Measurements from ENCODE around the gene FGF1. TPM values are rescaled to one million over a fixed set of nuclear protein-coding genes. Genes with fewer than 3 reads are reported as not detected.

FGF1 gene
- total RNA-seq, 1 experiment from 2014 or later, result not detected

- no peak for DNase-seq
- Histone ChIP-seq H3K9me3 (replicated peaks) (no peaks in the 10 kb centered on the region), H3K36me3 (no peaks in the 10 kb centered on the region), H3K27ac (no peak overlapping the region), H3K27me3 (0 out of 2 replicates have a peak, but pooled peaks cover 9% of the 10 kb centered on the region), H3K4me1 (peaks cover 12% of the 10 kb centered on the region), H3K4me3 (no peak overlapping the region)
Measured at GRCh38 chr5:142686210-142686734, 382 bp upstream of the FGF1 start.

- 0 out of 2 replicates have a peak, but pooled peaks cover 9% of the 10 kb centered on the region for H3K27me3 ChIP-seq
- H3K4me3 ChIP-seq, result no peak overlapping the region
- H3K4me1 ChIP-seq, result peaks cover 23% of the 10 kb centered on the region
- H3K36me3 ChIP-seq, result no peaks in the 10 kb centered on the region
- no peak overlapping the region for H3K27ac ChIP-seq
- no peak for DNase-seq
- H3K9me3 ChIP-seq (replicated peaks), result no peaks in the 10 kb centered on the region
Measured at GRCh38 chr5:142684508-142685041, 1.3 kb downstream of the FGF1 start.

GRCh38 chr5:142683881-142684505 lies 1.9 kb downstream of the FGF1 start:
- Histone ChIP-seq H3K27me3 (0 out of 2 replicates have a peak, but pooled peaks cover 9% of the 10 kb centered on the region), H3K4me3 (no peak overlapping the region), H3K9me3 (replicated peaks) (no peaks in the 10 kb centered on the region), H3K36me3 (no peaks in the 10 kb centered on the region), H3K4me1 (peaks cover 23% of the 10 kb centered on the region), H3K27ac (no peak overlapping the region)
- DNase-seq, result no peak

- no peak for DNase-seq
- 0 out of 2 replicates have a peak, but pooled peaks cover 5% of the 10 kb centered on the region for H3K27me3 ChIP-seq
Measured at GRCh38 chr5:142683116-142683515, 2.8 kb downstream of the FGF1 start.

GRCh38 chr5:142680605-142681259 lies 5.2 kb downstream of the FGF1 start:
- Histone ChIP-seq H3K27ac (peak overlapping the region; percentile 61), H3K4me3 (no peak overlapping the region), H3K9me3 (replicated peaks) (no peaks in the 10 kb centered on the region), H3K4me1 (peaks cover 20% of the 10 kb centered on the region), H3K36me3 (no peaks in the 10 kb centered on the region), H3K27me3 (no peaks in the 10 kb centered on the region)
- DNase-seq, result peak; percentile 64 to 66

More at GRCh38 chr5:142683116-142683515, 2.8 kb downstream of the FGF1 start:
- Histone ChIP-seq H3K36me3 (no peaks in the 10 kb centered on the region), H3K4me1 (peaks cover 23% of the 10 kb centered on the region), H3K9me3 (replicated peaks) (no peaks in the 10 kb centered on the region), H3K27ac (no peak overlapping the region), H3K4me3 (no peak overlapping the region)

GRCh38 chr5:142679744-142680143 lies 6.1 kb downstream of the FGF1 start:
- Histone ChIP-seq H3K9me3 (replicated peaks) (no peaks in the 10 kb centered on the region), H3K27me3 (no peaks in the 10 kb centered on the region), H3K36me3 (no peaks in the 10 kb centered on the region), H3K27ac (no peak overlapping the region; the same call in 1 of the 2 replicates), H3K4me1 (peaks cover 14% of the 10 kb centered on the region), H3K4me3 (no peak overlapping the region)
- DNase-seq, result no peak

GRCh38 chr5:142678529-142678928 lies 7.4 kb downstream of the FGF1 start:
- Histone ChIP-seq H3K9me3 (replicated peaks) (no peaks in the 10 kb centered on the region), H3K4me1 (peaks cover 14% of the 10 kb centered on the region), H3K27ac (no peak overlapping the region), H3K4me3 (no peak overlapping the region), H3K27me3 (no peaks in the 10 kb centered on the region; the same call in 1 of the 2 replicates), H3K36me3 (no peaks in the 10 kb centered on the region)
- no peak for DNase-seq

GRCh38 chr5:142677198-142677597 lies 8.7 kb downstream of the FGF1 start:
- no peak overlapping the region for H3K4me3 ChIP-seq
- no peaks in the 10 kb centered on the region for H3K9me3 ChIP-seq (replicated peaks)
- H3K27me3 ChIP-seq, result no peaks in the 10 kb centered on the region; the same call in 1 of the 2 replicates
- DNase-seq, result no peak
- no peaks in the 10 kb centered on the region for H3K36me3 ChIP-seq
- peaks cover 14% of the 10 kb centered on the region for H3K4me1 ChIP-seq
- no peak overlapping the region for H3K27ac ChIP-seq

- Histone ChIP-seq H3K4me1 (peaks cover 16% of the 10 kb centered on the region), H3K36me3 (no peaks in the 10 kb centered on the region), H3K9me3 (replicated peaks) (no peaks in the 10 kb centered on the region), H3K27ac (no peak overlapping the region), H3K27me3 (no peaks in the 10 kb centered on the region; the same call in 1 of the 2 replicates), H3K4me3 (no peak overlapping the region)
- DNase-seq, result no peak
Measured at GRCh38 chr5:142676318-142676717, 9.6 kb downstream of the FGF1 start.

GRCh38 chr5:142674531-142675469 lies 11.1 kb downstream of the FGF1 start:
- H3K9me3 ChIP-seq (replicated peaks), result no peaks in the 10 kb centered on the region
- no peaks in the 10 kb centered on the region; the same call in 1 of the 2 replicates for H3K27me3 ChIP-seq
- no peaks in the 10 kb centered on the region for H3K36me3 ChIP-seq
- peaks cover 13% of the 10 kb centered on the region for H3K4me1 ChIP-seq
- DNase-seq, result no peak
- H3K27ac ChIP-seq, result no peak overlapping the region
- H3K4me3 ChIP-seq, result no peak overlapping the region

- H3K9me3 ChIP-seq (replicated peaks), result no peaks in the 10 kb centered on the region
- peaks cover 2% of the 10 kb centered on the region; the same call in 1 of the 2 replicates for H3K27me3 ChIP-seq
- no peak overlapping the region for H3K27ac ChIP-seq
- peaks cover 13% of the 10 kb centered on the region for H3K4me1 ChIP-seq
- no peaks in the 10 kb centered on the region for H3K36me3 ChIP-seq
- no peak for DNase-seq
- H3K4me3 ChIP-seq, result no peak overlapping the region
Measured at GRCh38 chr5:142671801-142672200, 14.1 kb downstream of the FGF1 start.

GRCh38 chr5:142671266-142671665 lies 14.6 kb downstream of the FGF1 start:
- DNase-seq, result no peak

GRCh38 chr5:142670804-142671203 lies 15.1 kb downstream of the FGF1 start:
- no peaks in the 10 kb centered on the region for H3K9me3 ChIP-seq (replicated peaks)
- H3K4me1 ChIP-seq, result peaks cover 13% of the 10 kb centered on the region
- DNase-seq, result no peak
- no peak overlapping the region for H3K4me3 ChIP-seq
- peaks cover 2% of the 10 kb centered on the region; the same call in 1 of the 2 replicates for H3K27me3 ChIP-seq
- H3K36me3 ChIP-seq, result no peaks in the 10 kb centered on the region
- H3K27ac ChIP-seq, result no peak overlapping the region

More at GRCh38 chr5:142671266-142671665, 14.6 kb downstream of the FGF1 start:
- Histone ChIP-seq H3K36me3 (no peaks in the 10 kb centered on the region), H3K4me1 (peaks cover 13% of the 10 kb centered on the region), H3K27me3 (peaks cover 2% of the 10 kb centered on the region; the same call in 1 of the 2 replicates), H3K4me3 (no peak overlapping the region), H3K9me3 (replicated peaks) (no peaks in the 10 kb centered on the region), H3K27ac (no peak overlapping the region)

GRCh38 chr5:142669477-142669876 lies 16.4 kb downstream of the FGF1 start:
- Histone ChIP-seq H3K27me3 (peaks cover 2% of the 10 kb centered on the region; the same call in 1 of the 2 replicates), H3K4me3 (no peak overlapping the region), H3K36me3 (no peaks in the 10 kb centered on the region), H3K27ac (no peak overlapping the region), H3K9me3 (replicated peaks) (no peaks in the 10 kb centered on the region), H3K4me1 (peaks cover 13% of the 10 kb centered on the region)
- no peak for DNase-seq
